Amygdala (tissue), 56 donors: Measurements from ENCODE around the gene ARID3A.

Experiments
- DNase-seq, 56 donors: peaks; one replicate each; lab custom pipeline; 2025; lab: John Stamatoyannopoulos, UW

Gene ARID3A

DNA sequence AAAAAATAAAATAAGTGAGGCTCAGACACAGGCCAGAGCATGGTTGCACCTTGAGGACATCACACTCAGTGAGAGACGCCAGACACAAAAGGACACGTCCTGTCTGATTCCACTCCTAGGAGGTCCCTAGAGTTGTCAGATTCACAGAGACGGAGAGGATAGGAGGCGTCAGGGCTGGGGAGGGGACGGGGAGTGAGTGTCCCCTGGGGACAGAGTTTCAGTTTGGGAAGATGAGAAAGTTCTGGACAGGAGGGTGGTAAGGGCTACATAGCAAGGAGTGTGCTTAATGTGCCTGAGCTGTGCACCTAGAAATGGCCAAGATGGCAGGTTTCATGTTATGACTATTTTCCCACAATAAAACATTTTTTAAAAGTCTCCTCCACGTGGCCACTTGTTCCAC is 72.2 kb downstream of the ARID3A start:
- no peak for DNase-seq

GRCh38 chr19:999379-999719 is 73.5 kb downstream of the ARID3A start:
- no peak for DNase-seq

- peak in 2 of 56 donors; percentile 6 to 17 for DNase-seq
These were observed 74.3 kb downstream of the ARID3A start, which contains the start of gene GRIN3B for GRCh38 chr19:1000095-1000494. TSS of gene GRIN3B (plus strand) at chr19:1000419. CDS start at chr19:1000438, 19 bp downstream.

DNA sequence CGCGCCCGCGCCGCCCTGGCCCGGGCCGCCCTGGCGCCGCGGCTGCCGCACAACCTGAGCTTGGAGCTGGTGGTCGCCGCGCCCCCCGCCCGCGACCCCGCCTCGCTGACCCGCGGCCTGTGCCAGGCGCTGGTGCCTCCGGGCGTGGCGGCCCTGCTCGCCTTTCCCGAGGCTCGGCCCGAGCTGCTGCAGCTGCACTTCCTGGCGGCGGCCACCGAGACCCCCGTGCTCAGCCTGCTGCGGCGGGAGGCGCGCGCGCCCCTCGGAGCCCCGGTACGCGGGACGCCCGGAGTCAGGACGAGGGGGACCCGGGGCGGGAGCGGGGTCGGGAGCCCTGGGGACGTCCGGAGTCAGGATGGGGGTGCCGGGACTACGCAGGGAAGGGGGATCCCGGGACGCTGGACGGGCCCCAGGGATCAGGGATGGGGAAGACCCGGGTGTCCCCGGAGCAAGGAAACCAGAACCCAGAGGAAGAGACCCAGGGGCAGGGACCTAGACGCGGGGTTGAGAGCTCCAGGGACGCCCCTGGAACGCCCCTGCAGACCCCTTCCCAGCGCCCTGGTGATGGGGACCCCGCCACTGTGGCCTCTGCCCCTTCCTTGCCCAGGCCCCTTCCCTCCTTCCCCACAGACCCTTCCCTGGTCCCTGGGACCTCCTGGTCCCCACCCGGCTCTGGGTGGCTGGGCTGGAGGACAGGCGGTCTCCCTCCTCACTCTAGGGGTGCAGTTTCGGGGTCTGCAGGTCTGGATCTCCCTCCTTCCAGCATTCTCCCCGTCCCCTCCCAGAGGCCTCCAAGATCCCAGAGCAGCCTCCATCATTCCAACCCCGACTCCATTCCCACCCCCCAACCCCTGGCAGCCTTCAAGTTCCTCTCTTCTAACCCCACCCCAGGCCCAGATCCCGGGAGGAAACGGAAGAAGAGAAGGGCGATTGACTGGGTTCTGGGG is 75.0 kb downstream of the ARID3A start:
- no peak for DNase-seq

- DNase-seq, result peak in 16 of 56 donors; percentile 1 to 51 (median 11)
These were observed 75.8 kb downstream of the ARID3A start for GRCh38 chr19:1001538-1002166.

DNA sequence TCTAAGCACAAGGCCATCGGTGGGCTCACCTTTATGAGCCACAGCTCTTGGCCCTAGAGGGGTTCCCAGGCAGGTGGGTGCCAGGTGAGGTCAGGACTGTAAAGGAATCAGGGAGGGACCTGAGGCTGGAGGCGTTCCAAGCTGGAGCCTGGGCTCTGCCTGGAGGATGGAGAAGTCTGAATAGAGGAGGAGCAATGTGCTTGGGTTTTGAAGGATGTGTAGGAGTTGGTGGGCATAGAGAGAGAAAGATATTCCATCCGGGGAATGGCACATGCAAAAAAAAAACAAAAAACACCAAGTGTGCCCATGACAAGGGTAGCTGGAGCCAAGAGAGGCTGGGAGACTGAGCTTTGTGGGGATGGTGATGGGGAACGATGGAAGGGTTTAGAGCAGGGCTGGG is 76.8 kb downstream of the ARID3A start:
- DNase-seq, result no peak

- no peak for DNase-seq
These were observed 77.4 kb downstream of the ARID3A start for GRCh38 chr19:1003283-1003682.

- DNase-seq, result no peak
These were observed 78.5 kb downstream of the ARID3A start for GRCh38 chr19:1004204-1004802.

GRCh38 chr19:1004803-1005664 is 79.2 kb downstream of the ARID3A start:
- no peak for DNase-seq

DNA sequence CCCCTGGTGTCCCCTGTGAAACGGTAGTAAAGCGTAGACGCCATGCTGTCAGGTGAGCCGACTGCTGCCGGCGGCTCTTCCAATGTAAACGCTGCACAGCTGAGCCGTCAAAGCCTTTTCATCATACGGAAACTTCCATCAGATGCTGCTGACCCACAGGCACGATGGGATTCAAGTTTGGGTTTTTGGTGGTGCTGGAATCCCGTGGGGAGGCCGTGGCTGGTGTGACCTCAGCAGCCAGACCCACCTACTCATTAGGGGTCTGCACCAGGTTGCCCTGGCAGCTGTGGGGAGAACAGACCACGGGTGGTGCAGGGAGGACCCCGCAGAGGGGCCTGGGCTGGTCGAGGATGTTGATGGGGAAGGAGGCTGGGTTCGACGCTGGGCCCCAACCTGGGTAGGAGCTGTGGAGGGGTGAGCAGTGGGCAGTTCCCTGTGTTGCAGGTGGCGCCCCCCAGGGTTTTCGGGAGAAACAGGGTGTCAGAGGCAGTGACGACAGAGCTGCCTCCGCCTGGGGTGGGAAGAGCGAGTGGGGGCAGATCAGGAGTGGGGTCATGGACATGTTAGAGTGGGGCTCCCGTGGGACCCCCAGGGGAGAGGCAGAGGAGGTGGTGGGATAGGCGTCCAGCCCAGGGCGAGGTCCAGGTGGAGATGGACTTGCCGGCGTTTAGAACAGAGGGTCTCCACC is 81.0 kb downstream of the ARID3A start:
- DNase-seq, result no peak

DNA sequence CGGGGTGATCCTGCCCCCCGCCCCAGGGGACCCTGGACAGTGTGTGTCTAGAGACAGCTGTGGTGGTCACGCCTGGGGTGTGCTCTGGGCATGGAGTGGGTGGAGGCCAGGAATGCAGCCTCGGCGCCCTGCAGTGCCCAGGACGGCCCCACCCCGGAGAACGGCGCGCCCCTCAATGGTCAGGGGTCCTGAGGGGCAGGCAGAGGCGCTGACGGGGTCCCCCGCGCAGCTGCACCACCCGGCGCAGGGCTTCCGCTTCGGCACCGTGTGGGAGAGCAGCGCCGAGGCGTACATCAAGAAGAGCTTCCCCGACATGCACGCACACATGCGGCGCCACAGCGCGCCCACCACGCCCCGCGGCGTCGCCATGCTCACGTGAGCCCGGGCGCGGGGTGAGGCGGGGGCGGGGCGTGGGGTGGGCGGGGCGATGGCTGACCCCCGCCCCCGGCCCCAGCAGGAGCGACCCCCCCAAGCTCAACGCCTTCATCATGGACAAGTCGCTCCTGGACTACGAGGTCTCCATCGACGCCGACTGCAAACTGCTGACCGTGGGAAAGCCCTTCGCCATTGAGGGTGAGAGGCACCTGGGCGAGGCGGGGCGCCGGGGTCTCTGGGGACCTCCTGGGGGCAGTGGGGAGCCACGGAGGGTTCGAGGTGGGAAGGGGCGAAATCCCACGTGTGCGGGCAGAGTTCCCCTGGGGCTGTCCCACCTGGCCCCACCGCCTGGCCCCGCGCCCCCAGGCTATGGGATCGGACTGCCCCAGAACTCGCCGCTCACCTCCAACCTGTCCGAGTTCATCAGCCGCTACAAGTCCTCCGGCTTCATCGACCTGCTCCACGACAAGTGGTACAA is 81.8 kb downstream of the ARID3A start:
- no peak for DNase-seq

- no peak for DNase-seq
These were observed 82.6 kb downstream of the ARID3A start for GRCh38 chr19:1008268-1009040.

- peak in 1 of 56 donors; percentile 13 for DNase-seq
These were observed 83.5 kb downstream of the ARID3A start for GRCh38 chr19:1009041-1009980.

DNA sequence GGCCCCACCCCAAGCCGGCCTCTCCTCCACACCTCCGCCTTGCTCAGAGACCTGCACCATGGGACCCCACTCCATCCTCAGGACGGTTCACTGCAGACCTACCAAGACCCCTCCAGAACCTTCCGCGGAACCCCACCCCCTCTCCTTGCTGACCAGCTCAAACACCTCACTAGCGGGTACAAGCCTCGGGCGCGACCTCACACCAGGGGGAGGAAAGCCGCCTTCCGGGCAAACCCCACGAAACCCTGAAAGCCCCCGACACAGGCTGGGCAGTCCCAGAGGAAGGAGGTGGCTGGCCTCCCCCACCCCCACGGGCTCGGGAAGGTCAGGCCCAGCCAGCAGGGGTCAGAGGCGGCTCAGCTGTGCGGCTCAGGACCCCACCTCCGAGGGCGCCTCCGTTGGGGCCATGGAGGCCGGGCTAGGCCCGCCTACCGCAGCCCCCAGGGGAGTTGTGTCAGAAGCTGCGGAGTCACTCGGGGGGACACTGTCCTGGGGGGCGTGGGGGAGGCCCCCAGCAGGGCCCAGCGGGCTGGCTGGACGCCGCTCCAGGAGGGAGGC is 84.2 kb downstream of the ARID3A start:
- no peak for DNase-seq

- no peak for DNase-seq
These were observed 85.0 kb downstream of the ARID3A start for GRCh38 chr19:1010586-1011510.
